Tibial nerve (tissue), 4 donors: ENCODE data around the gene TRPV4.

Source experiments
- EP300 ChIP-seq, 2 donors: sonication (generic); formaldehyde crosslinking; IDR thresholded peaks; one replicate each; pipeline ENCODE4 v1.6.1; 2017; ENCODE audit warnings: antibody characterized with exemption in 2 of 2, mild to moderate bottlenecking in 1 of 2
- POLR2A ChIP-seq, 2 donors: fragments of 450-650 bp; IDR thresholded peaks; one replicate each; pipeline ENCODE4 v1.6.1; 2017; ENCODE audit warnings: antibody characterized with exemption in 2 of 2, mild to moderate bottlenecking in 2 of 2, moderate library complexity in 2 of 2
- TF ChIP-seq, protein P1 (sequence below), 5 experiments: fragments of 200-600 bp in 3 of 5; fragments of 450-650 bp in 2 of 5; sonication (generic) in 3 of 5; IDR thresholded peaks; one replicate each; pipeline ENCODE4 v1.5.1; 2016 to 2019; ENCODE audit warnings: antibody characterized with exemption in 5 of 5, mild to moderate bottlenecking in 3 of 5, moderate library complexity in 2 of 5

DNA sequence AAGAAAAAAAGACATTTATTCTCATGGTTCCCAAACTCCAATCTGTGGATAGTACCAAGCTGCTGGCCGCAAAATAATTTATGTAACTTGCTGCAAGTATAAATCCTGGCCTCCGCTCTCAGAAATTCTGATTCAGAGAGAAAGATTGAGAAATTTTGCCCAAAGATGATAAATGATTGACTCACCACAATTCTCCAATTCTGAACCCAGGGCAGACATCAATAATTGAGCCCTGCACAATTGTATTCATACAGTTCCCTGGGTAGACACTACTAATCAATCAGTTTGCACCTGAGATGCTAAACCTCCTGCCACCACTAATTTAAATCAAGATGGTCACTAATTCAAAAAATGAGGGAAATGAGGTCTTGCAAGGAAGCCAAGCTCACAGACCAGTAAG lies 38.2 kb downstream of the TRPV4 start:
- TF ChIP-seq, protein P1, sequence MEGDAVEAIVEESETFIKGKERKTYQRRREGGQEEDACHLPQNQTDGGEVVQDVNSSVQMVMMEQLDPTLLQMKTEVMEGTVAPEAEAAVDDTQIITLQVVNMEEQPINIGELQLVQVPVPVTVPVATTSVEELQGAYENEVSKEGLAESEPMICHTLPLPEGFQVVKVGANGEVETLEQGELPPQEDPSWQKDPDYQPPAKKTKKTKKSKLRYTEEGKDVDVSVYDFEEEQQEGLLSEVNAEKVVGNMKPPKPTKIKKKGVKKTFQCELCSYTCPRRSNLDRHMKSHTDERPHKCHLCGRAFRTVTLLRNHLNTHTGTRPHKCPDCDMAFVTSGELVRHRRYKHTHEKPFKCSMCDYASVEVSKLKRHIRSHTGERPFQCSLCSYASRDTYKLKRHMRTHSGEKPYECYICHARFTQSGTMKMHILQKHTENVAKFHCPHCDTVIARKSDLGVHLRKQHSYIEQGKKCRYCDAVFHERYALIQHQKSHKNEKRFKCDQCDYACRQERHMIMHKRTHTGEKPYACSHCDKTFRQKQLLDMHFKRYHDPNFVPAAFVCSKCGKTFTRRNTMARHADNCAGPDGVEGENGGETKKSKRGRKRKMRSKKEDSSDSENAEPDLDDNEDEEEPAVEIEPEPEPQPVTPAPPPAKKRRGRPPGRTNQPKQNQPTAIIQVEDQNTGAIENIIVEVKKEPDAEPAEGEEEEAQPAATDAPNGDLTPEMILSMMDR (IDR thresholded peaks at IDR 0.05): no peak
- no peak for TF ChIP-seq POLR2A (IDR thresholded peaks at IDR 0.05)
- TF ChIP-seq EP300 (IDR thresholded peaks at IDR 0.05): no peak
